ENCODE measurements around the gene NCAN.

NCAN gene

GRCh38 chr19:19276386-19276785 is 64.6 kb downstream of the NCAN start:
- Histone ChIP-seq H3K27me3 (replicated peaks; ENCODE audit: control insufficient read depth, insufficient read depth, low read length) (no peaks in the 10 kb centered on the region), H3K4me3 (replicated peaks; ENCODE audit: low read depth, low read length) (no peak overlapping the region), H3K36me3 (ENCODE audit: control insufficient read depth, insufficient read depth, low read length) (peaks cover 34% of the 10 kb centered on the region)
- no peak for DNase-seq (ENCODE audit: extremely low read depth, insufficient read length)
- no peak for TF ChIP-seq CTCF (IDR thresholded peaks at IDR 0.05; ENCODE audit: insufficient read depth, low read length, poor library complexity, severe bottlenecking)

GRCh38 chr19:19276851-19277250 is 65.1 kb downstream of the NCAN start:
- peaks cover 37% of the 10 kb centered on the region for H3K36me3 ChIP-seq (ENCODE audit: control insufficient read depth, insufficient read depth, low read length)
- no peak for TF ChIP-seq CTCF (IDR thresholded peaks at IDR 0.05; ENCODE audit: insufficient read depth, low read length, poor library complexity, severe bottlenecking)
- no peak for DNase-seq (ENCODE audit: extremely low read depth, insufficient read length)
- H3K4me3 ChIP-seq (replicated peaks; ENCODE audit: low read depth, low read length) = no peak overlapping the region
- no peaks in the 10 kb centered on the region for H3K27me3 ChIP-seq (replicated peaks; ENCODE audit: control insufficient read depth, insufficient read depth, low read length)

DNA sequence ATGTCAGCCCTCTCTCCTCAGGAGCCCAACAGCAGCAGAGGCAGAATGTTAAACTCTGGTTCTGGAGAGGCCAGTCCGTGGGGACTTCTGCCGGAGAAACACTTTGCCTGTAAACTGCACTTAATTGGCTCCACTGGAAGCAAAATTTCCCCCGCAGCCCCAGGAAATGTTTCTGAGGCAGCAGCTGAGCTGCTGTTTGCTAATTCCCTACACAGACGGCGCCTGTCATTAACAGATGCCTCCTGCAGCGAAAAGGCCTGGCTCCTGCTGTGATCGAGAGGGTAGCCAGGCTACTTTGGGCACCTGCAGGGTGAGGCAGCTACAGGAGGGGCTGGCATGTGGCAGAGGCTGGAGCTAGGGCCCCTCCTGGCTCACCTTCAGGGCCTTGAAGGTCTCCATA is 66.6 kb downstream of the NCAN start:
- Histone ChIP-seq H3K36me3 (ENCODE audit: control insufficient read depth, insufficient read depth, low read length) (peaks cover 37% of the 10 kb centered on the region), H3K27me3 (replicated peaks; ENCODE audit: control insufficient read depth, insufficient read depth, low read length) (no peaks in the 10 kb centered on the region), H3K4me3 (replicated peaks; ENCODE audit: low read depth, low read length) (no peak overlapping the region)
- TF ChIP-seq CTCF (IDR thresholded peaks at IDR 0.05; ENCODE audit: insufficient read depth, low read length, poor library complexity, severe bottlenecking) = no peak
- no peak for DNase-seq (ENCODE audit: extremely low read depth, insufficient read length)

DNA sequence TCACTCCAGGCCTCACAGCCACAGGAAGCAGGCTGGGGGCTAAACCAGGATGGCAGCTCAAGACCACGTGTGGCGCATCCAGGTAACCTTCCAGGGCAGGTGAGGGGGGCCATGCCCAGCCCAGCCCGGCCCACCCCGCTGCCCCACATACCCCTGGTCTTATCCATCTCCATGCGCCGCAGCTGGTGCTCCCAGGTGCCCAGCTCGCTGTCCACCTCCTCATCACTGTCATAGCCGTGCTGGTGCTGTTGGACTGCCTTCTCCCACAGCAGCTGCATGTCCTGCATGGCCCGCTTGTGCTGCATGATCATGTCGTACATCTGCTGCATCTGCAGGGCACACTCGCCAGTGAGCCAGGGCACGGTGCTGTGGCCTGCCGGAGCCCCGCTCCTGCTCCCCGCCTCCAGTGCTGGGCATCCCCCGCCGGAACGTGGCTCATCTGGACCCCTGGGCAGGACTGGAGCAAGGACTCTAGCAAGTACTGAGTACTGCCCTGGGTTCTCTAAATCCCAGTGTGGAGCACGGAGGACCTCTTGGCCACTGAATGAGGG is 67.4 kb downstream of the NCAN start:
- DNase-seq (ENCODE audit: extremely low read depth, insufficient read length) = no peak
- no peak overlapping the region for H3K4me3 ChIP-seq (replicated peaks; ENCODE audit: low read depth, low read length)
- TF ChIP-seq CTCF (IDR thresholded peaks at IDR 0.05; ENCODE audit: insufficient read depth, low read length, poor library complexity, severe bottlenecking) = no peak
- H3K27me3 ChIP-seq (replicated peaks; ENCODE audit: control insufficient read depth, insufficient read depth, low read length) = no peaks in the 10 kb centered on the region
- H3K36me3 ChIP-seq (ENCODE audit: control insufficient read depth, insufficient read depth, low read length) = peaks cover 39% of the 10 kb centered on the region

DNA sequence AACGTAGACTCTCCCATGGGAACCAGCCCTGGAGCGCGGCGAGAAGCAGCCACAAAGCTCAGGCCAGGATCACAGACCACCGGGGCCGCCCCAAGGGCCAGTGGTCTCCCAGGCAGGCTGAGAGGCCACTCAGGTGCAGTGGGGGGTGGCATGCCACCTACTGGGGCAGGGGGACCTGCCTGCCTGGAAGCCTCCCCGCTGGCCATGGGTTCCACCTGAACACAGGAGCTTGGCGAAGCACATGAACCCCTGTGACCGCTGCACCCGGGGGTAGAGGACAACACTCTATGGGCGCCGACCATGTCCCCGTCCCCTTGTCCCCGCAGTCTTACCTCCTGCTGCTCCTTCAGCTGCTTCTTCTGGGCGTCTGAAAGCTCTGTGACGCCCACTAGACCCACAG is 68.1 kb downstream of the NCAN start:
- TF ChIP-seq CTCF (IDR thresholded peaks at IDR 0.05; ENCODE audit: insufficient read depth, low read length, poor library complexity, severe bottlenecking) = no peak
- Histone ChIP-seq H3K27me3 (replicated peaks; ENCODE audit: control insufficient read depth, insufficient read depth, low read length) (no peaks in the 10 kb centered on the region), H3K36me3 (ENCODE audit: control insufficient read depth, insufficient read depth, low read length) (peaks cover 41% of the 10 kb centered on the region), H3K4me3 (replicated peaks; ENCODE audit: low read depth, low read length) (no peak overlapping the region)
- no peak for DNase-seq (ENCODE audit: extremely low read depth, insufficient read length)

GRCh38 chr19:19280561-19280960 is 68.8 kb downstream of the NCAN start:
- Histone ChIP-seq H3K4me3 (replicated peaks; ENCODE audit: low read depth, low read length) (no peak overlapping the region), H3K36me3 (ENCODE audit: control insufficient read depth, insufficient read depth, low read length) (peaks cover 40% of the 10 kb centered on the region), H3K27me3 (replicated peaks; ENCODE audit: control insufficient read depth, insufficient read depth, low read length) (no peaks in the 10 kb centered on the region)
- DNase-seq (ENCODE audit: extremely low read depth, insufficient read length) = no peak
- TF ChIP-seq CTCF (IDR thresholded peaks at IDR 0.05; ENCODE audit: insufficient read depth, low read length, poor library complexity, severe bottlenecking) = no peak

Measured in GM06990 (cell line).